H1 (cell line): ENCODE measurements around the gene LDLRAD4. TPM values are rescaled to one million over a fixed set of nuclear protein-coding genes. Genes with fewer than 3 reads are reported as not detected.

Experiments used
- NRF1 ChIP-seq: IDR thresholded peaks from 2 replicates; pipeline ENCODE4 v1.6.1; 2011; ENCODE audit warnings: mild to moderate bottlenecking, low read depth, low read length, improper control_type of control experiment
- polyA plus RNA-seq, 7 experiments: library from polyadenylated mRNA; depleted of rRNA in 3 of 7; stranded (reverse) in 5 of 7; unstranded in 2 of 7; fragments of >200 nt in 5 of 7; fragments of 200-250 nt in 2 of 7; gene quantifications; 1 replicate in 5 of 7; 2 replicates in 1 of 7; 4 replicates in 1 of 7; pipeline versions ENCODE4 v1.2.1 to v1.2.3, GENCODE V29; 2011 to 2013; ENCODE audit warnings: missing spikeins in 2 of 7, mixed read lengths in 2 of 7
- total RNA-seq: library from RNA; stranded (reverse); fragmentation: NEBNext Ultra II Directional; extraction: Animal tissue kit (Norgen Biotek cat#: 25700); gene quantifications from 2 replicates; pipeline ENCODE4 v1.2.1, GENCODE V29; 2021
- TF ChIP-seq, protein P1 (sequence below): IDR thresholded peaks from 2 replicates; pipeline ENCODE4 v1.6.1; 2011; ENCODE audit warnings: low read length, improper control_type of control experiment

LDLRAD4 gene
- total and polyA plus RNA-seq, 2 of the 8 experiments (the other 6 are each of a cell fraction or from before 2014, with no cell fraction given): 0.77 to 1.4 TPM

GRCh38 chr18:13399511-13399910 lies 181.0 kb downstream of the LDLRAD4 start (continued):
- TF ChIP-seq NRF1: no peak
- TF ChIP-seq, protein P1, sequence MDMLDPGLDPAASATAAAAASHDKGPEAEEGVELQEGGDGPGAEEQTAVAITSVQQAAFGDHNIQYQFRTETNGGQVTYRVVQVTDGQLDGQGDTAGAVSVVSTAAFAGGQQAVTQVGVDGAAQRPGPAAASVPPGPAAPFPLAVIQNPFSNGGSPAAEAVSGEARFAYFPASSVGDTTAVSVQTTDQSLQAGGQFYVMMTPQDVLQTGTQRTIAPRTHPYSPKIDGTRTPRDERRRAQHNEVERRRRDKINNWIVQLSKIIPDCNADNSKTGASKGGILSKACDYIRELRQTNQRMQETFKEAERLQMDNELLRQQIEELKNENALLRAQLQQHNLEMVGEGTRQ: no peak
